ENCODE measurements around the gene MTERF4. TPM values are rescaled to one million over a fixed set of nuclear protein-coding genes. Genes with fewer than 3 reads are reported as not detected.

MTERF4 gene
- total RNA-seq, 3 donors from 2014 or later, result 25.4 to 41.7 (median 32.2) TPM

DNA sequence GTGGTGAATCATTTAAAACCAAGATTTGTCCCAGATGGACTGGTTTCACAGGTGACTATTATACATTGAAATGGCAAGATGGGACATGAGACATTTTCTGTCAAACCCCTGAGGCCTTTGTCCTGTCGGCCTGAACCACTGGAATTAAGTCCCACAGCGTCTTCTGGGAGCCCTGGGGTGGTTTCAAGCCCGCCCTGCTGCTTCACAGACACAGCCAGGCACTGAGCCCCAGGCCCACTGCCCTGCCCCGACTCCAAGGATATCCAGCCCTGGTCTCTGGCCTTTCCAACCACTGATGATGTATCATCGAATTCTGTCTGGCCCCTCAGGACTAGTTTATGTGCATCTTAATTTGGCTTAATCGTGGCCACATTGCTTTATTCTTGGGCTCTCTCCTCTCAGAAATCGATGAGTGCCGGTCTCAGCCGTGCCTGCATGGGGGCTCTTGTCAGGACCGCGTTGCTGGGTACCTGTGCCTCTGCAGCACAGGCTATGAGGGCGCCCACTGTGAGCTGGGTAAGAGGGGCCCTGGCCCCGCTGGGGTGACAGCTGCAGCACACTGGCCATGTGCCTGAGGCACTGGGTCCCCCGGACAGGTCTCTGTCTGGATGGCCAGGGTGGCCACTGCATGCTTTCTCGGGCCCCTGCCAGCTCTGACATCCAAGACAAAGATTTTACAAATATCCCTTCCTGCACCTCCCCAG is 39.5 kb downstream of the MTERF4 start:
- TF ChIP-seq, protein P1, sequence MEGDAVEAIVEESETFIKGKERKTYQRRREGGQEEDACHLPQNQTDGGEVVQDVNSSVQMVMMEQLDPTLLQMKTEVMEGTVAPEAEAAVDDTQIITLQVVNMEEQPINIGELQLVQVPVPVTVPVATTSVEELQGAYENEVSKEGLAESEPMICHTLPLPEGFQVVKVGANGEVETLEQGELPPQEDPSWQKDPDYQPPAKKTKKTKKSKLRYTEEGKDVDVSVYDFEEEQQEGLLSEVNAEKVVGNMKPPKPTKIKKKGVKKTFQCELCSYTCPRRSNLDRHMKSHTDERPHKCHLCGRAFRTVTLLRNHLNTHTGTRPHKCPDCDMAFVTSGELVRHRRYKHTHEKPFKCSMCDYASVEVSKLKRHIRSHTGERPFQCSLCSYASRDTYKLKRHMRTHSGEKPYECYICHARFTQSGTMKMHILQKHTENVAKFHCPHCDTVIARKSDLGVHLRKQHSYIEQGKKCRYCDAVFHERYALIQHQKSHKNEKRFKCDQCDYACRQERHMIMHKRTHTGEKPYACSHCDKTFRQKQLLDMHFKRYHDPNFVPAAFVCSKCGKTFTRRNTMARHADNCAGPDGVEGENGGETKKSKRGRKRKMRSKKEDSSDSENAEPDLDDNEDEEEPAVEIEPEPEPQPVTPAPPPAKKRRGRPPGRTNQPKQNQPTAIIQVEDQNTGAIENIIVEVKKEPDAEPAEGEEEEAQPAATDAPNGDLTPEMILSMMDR (IDR thresholded peaks at IDR 0.05), result no peak
- ATAC-seq (no peak), DNase-seq (no peak)
- Histone ChIP-seq H3K4me1 (ENCODE audit: low read depth) (no peaks in the 10 kb centered on the region), H3K4me3 (no peak overlapping the region), H3K36me3 (ENCODE audit: low read depth) (no peaks in the 10 kb centered on the region), H3K9me3 (no peaks in the 10 kb centered on the region)
- intact Hi-C loops (cut with DNase I, micrococcal nuclease), result no loop called here

DNA sequence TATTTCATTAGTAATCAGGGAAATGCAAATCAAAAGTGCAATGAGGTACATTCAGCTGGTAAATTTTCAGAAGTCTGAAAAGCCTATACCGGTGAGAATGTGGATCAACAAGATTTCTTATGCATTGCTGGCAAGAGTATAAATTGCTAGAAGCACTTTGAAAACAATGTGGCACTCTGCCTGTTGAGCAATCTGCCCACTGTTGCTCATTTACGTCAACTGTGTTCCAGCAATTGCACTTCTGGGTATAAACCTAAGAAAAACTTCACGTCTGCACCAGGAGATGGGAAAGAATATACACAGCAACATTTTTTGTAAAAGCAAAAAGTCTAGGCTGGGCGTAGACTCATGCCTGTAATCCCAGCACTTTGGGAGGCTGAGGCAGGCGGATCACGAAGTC is 40.8 kb downstream of the MTERF4 start:
- Histone ChIP-seq H3K4me3 (no peak overlapping the region), H3K9me3 (no peaks in the 10 kb centered on the region), H3K36me3 (ENCODE audit: low read depth) (no peaks in the 10 kb centered on the region), H3K4me1 (ENCODE audit: low read depth) (no peaks in the 10 kb centered on the region)
- TF ChIP-seq, protein P1 (IDR thresholded peaks at IDR 0.05), result no peak
- intact Hi-C loops (cut with DNase I, micrococcal nuclease), result no loop called here
- ATAC-seq (no peak), DNase-seq (no peak)

DNA sequence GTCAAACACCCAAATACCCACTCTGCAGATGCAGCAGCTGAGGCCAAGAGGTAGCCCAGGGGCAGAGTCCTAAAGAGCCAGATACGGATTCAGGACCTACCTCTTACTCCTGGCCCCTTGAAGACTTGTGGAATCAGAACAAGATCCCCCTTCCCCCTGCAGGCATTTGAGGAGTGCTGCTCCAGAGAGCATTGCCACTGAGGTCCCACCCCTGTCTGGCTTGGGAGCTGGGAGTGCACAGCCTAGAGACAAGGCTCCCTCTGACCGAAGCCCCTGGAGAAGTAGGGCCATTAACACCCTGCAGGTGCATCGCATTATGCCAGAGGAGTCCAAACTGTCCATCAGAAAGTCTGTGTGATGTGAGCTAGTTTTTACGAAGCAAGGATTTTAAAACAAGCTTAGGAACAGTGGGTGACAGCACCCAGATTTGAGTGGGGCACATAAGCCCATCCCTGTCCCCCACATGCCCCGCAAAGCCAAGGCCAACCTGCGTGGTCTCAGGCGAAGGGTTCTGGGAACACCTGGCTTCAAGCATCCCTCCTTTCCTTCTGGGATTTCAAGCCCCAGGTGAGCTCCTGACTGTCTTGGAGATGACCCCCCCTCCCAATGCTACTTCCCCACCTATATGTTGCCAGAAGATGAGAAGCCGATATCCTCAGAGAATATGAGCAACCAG is 48.4 kb downstream of the MTERF4 start:
- intact Hi-C loops (cut with DNase I, micrococcal nuclease), result no loop called here
- TF ChIP-seq, protein P1 (IDR thresholded peaks at IDR 0.05), result no peak
- no peak overlapping the region for H3K4me3 ChIP-seq
- H3K36me3 ChIP-seq (ENCODE audit: low read depth), result no peaks in the 10 kb centered on the region
- H3K4me1 ChIP-seq (ENCODE audit: low read depth), result no peaks in the 10 kb centered on the region
- ATAC-seq (no peak), DNase-seq (no peak)
- H3K9me3 ChIP-seq, result no peaks in the 10 kb centered on the region

DNA sequence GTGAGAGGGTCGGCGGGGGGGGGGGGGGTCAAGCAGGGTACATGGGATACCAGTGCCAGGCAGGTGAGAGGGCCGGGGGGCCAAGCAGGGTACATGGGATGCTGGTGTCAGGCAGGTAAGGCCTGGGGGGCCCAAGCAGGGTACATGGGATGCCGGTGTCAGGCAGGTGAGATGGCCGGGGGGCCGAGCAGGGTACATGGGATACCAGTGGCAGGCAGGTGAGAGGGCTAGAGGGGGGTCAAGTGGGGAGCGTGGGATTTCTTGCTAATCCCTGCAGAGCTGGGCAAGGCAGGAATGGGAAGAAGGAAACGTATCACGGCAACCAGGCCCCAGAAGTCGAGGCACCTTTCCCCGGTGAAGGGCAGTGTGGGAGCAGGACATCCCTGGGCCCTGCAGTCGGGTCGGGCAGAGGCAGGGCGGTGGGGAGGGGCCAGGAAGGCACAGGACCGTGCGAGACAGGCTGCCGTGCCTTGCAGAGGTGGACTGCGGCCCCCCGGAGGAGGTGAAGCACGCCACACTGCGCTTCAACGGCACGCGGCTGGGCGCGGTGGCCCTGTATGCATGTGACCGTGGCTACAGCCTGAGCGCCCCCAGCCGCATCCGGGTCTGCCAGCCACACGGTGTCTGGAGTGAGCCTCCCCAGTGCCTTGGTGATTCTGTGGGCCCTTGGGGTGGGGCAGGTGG is 49.3 kb downstream of the MTERF4 start:
- DNase-seq, result peak in 1 of 3 donors; percentile 40
- no peaks in the 10 kb centered on the region for H3K4me1 ChIP-seq (ENCODE audit: low read depth)
- no peak for ATAC-seq
- no peaks in the 10 kb centered on the region for H3K36me3 ChIP-seq (ENCODE audit: low read depth)
- H3K9me3 ChIP-seq, result no peaks in the 10 kb centered on the region
- TF ChIP-seq, protein P1 (IDR thresholded peaks at IDR 0.05), result no peak
- intact Hi-C loops (cut with DNase I, micrococcal nuclease), result no loop called here
- H3K4me3 ChIP-seq, result no peak overlapping the region

DNA sequence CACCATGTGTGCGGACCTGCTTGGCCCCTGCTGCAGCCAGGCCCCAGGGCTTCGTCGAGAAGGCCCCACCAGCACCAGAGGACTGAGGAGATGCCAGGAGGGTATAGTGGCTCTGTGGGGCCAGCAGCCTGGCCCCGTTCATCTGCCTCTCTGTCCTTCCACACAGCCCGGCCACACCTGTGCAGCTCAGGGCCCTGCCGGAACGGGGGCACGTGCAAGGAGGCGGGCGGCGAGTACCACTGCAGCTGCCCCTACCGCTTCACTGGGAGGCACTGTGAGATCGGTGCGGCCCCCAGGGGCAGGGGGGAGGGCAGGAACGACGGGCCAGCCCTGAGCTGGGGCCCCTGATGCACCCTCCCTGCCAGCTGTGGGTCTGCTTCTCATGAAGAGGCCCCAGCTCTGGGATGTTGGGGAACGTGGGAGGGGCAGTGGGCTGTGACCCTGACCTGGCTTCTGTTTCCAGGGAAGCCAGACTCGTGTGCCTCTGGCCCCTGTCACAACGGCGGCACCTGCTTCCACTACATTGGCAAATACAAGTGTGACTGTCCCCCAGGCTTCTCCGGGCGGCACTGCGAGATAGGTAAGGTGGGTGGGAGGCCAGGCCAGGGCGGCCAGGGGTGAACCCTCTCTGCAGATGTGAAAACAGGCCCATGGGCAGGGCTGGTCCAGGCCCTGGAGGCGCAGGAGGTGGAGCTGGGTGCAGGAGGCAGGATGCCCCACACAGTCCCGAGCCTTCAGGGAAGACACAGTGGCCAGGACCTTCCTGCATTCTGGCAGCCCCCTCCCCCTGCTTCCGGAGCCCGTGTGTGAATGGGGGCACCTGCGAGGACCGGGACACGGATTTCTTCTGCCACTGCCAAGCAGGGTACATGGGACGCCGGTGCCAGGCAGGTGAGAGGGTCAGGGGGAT is 50.3 kb downstream of the MTERF4 start:
- H3K36me3 ChIP-seq (ENCODE audit: low read depth), result no peaks in the 10 kb centered on the region
- H3K4me1 ChIP-seq (ENCODE audit: low read depth), result no peaks in the 10 kb centered on the region
- intact Hi-C loops (cut with DNase I, micrococcal nuclease), result no loop called here
- ATAC-seq (peak; percentile 10), DNase-seq (peak in 1 of 3 donors; percentile 42)
- TF ChIP-seq, protein P1 (IDR thresholded peaks at IDR 0.05), result no peak
- no peaks in the 10 kb centered on the region for H3K9me3 ChIP-seq
- H3K4me3 ChIP-seq, result no peak overlapping the region
